NT2/D1 (cell line): Measurements from ENCODE around the gene KIF1A.

Source experiments
- SUZ12 ChIP-seq: IDR thresholded peaks from 2 replicates; pipeline ENCODE4 v1.6.1; 2011; ENCODE audit not compliant: insufficient read length, insufficient read depth; ENCODE audit errors: extremely low read depth
- YY1 ChIP-seq: IDR thresholded peaks from 2 replicates; pipeline ENCODE4 v1.6.1; 2011; ENCODE audit not compliant: insufficient read length, insufficient read depth
- ZNF274 ChIP-seq: IDR thresholded peaks from 2 replicates; pipeline ENCODE4 v1.6.1; 2011; ENCODE audit warnings: mild to moderate bottlenecking, low read depth, low read length

DNA sequence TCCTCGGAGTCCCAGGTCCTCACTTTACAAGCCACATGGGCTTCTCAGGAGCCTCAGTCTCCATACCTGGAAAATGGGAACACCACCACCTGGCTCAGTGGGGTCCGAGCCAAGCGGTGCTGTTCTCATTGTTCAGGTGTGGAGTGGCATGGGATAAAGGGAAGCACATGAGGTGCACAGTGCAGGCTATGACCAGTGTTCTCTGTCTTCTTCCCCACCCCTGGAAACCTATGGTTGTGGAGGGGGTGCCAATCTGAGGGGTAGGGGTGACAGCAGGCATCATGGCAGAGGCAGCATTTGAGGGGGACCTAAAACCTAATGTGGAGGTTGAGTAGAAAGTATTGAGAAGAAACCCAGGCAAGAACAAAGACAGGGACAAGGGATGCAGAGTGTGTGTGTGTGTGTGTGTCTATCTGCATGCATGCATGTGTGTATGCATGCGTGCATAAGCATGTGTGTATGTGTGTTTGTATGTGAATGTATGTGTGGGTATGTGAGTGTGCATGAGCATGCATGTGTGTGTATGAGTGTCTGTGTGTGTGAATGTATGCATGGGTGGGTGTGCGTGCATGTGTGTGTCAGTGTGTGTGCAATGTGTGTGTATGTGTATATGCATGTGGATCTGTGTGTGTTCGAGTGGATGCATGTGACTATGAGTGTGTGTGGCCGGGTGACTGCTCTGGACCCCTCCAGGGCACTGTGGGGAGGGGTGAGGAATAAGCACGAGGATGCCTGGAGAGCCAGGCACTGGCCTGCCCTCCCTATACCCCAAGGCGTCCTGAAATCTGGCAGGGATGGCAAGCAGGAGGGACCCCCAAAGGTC, 4.0 kb downstream of the KIF1A start:
- TF ChIP-seq SUZ12 (no peak), ZNF274 (no peak), YY1 (no peak)
